ENCODE measurements around the gene MRPS18C.

The MRPS18C gene

GRCh38 chr4:83455281-83456183, at the start of gene MRPS18C, which contains the start of gene HELQ:
Gene MRPS18C (plus strand): TSS chr4:83456058. CDS start chr4:83456078, 20 bp downstream.
Gene HELQ (minus strand): TSS chr4:83455823. CDS start chr4:83455693, 130 bp downstream.
- TF ChIP-seq GATA2 (IDR thresholded peaks at IDR 0.05; ENCODE audit: low read depth, low read length) (no peak), GATA3 (IDR thresholded peaks at IDR 0.05; ENCODE audit: low read depth, low read length) (no peak)

- TF ChIP-seq GATA2 (IDR thresholded peaks at IDR 0.05; ENCODE audit: low read depth, low read length) (no peak), GATA3 (IDR thresholded peaks at IDR 0.05; ENCODE audit: low read depth, low read length) (no peak)
Observed at GRCh38 chr4:83408908-83409307, 47.0 kb upstream of the MRPS18C start.

GRCh38 chr4:83413676-83414075, 42.2 kb upstream of the MRPS18C start:
- TF ChIP-seq GATA3 (IDR thresholded peaks at IDR 0.05; ENCODE audit: low read depth, low read length) (no peak), GATA2 (IDR thresholded peaks at IDR 0.05; ENCODE audit: low read depth, low read length) (no peak)

- TF ChIP-seq GATA2 (IDR thresholded peaks at IDR 0.05; ENCODE audit: low read depth, low read length) (no peak), GATA3 (IDR thresholded peaks at IDR 0.05; ENCODE audit: low read depth, low read length) (no peak)
Observed at GRCh38 chr4:83417566-83417965, 38.3 kb upstream of the MRPS18C start.

- TF ChIP-seq GATA2 (IDR thresholded peaks at IDR 0.05; ENCODE audit: low read depth, low read length), result no peak
Observed at GRCh38 chr4:83418211-83418610, 37.6 kb upstream of the MRPS18C start.

GRCh38 chr4:83431200-83431599, 24.7 kb upstream of the MRPS18C start:
- TF ChIP-seq GATA2 (IDR thresholded peaks at IDR 0.05; ENCODE audit: low read depth, low read length) (no peak), GATA3 (IDR thresholded peaks at IDR 0.05; ENCODE audit: low read depth, low read length) (no peak)

- no peak for TF ChIP-seq GATA3 (IDR thresholded peaks at IDR 0.05; ENCODE audit: low read depth, low read length)
- TF ChIP-seq GATA2 (IDR thresholded peaks at IDR 0.05; ENCODE audit: low read depth, low read length), result no peak
Observed at GRCh38 chr4:83436680-83437079, 19.2 kb upstream of the MRPS18C start.

- TF ChIP-seq GATA3 (IDR thresholded peaks at IDR 0.05; ENCODE audit: low read depth, low read length) (no peak), GATA2 (IDR thresholded peaks at IDR 0.05; ENCODE audit: low read depth, low read length) (no peak)
Observed at GRCh38 chr4:83438719-83439118, 17.1 kb upstream of the MRPS18C start.

- no peak for TF ChIP-seq GATA2 (IDR thresholded peaks at IDR 0.05; ENCODE audit: low read depth, low read length)
- no peak for TF ChIP-seq GATA3 (IDR thresholded peaks at IDR 0.05; ENCODE audit: low read depth, low read length)
Observed at GRCh38 chr4:83440148-83440814, 15.6 kb upstream of the MRPS18C start.

- TF ChIP-seq GATA3 (IDR thresholded peaks at IDR 0.05; ENCODE audit: low read depth, low read length), result no peak
- no peak for TF ChIP-seq GATA2 (IDR thresholded peaks at IDR 0.05; ENCODE audit: low read depth, low read length)
Observed at GRCh38 chr4:83440899-83441298, 15.0 kb upstream of the MRPS18C start.

GRCh38 chr4:83449009-83449408, 6.8 kb upstream of the MRPS18C start:
- no peak for TF ChIP-seq GATA3 (IDR thresholded peaks at IDR 0.05; ENCODE audit: low read depth, low read length)
- TF ChIP-seq GATA2 (IDR thresholded peaks at IDR 0.05; ENCODE audit: low read depth, low read length), result no peak

- TF ChIP-seq GATA2 (IDR thresholded peaks at IDR 0.05; ENCODE audit: low read depth, low read length) (no peak), GATA3 (IDR thresholded peaks at IDR 0.05; ENCODE audit: low read depth, low read length) (no peak)
Observed at GRCh38 chr4:83454686-83455085, 1.2 kb upstream of the MRPS18C start.

- TF ChIP-seq GATA3 (IDR thresholded peaks at IDR 0.05; ENCODE audit: low read depth, low read length) (no peak), GATA2 (IDR thresholded peaks at IDR 0.05; ENCODE audit: low read depth, low read length) (no peak)
Observed at GRCh38 chr4:83456184-83456501, 285 bp downstream of the MRPS18C start.

GRCh38 chr4:83473423-83473822, 17.6 kb downstream of the MRPS18C start:
- TF ChIP-seq GATA2 (IDR thresholded peaks at IDR 0.05; ENCODE audit: low read depth, low read length), result no peak
- no peak for TF ChIP-seq GATA3 (IDR thresholded peaks at IDR 0.05; ENCODE audit: low read depth, low read length)

GRCh38 chr4:83473966-83474365, 18.1 kb downstream of the MRPS18C start:
- no peak for TF ChIP-seq GATA2 (IDR thresholded peaks at IDR 0.05; ENCODE audit: low read depth, low read length)
- no peak for TF ChIP-seq GATA3 (IDR thresholded peaks at IDR 0.05; ENCODE audit: low read depth, low read length)
